BJ (cell line): ENCODE measurements around the gene ORMDL2. TPM values are rescaled to one million over a fixed set of nuclear protein-coding genes. Genes with fewer than 3 reads are reported as not detected.
"Not testable (repeated sequence)": the region's sequence is repeated elsewhere in the genome, so short reads cannot be mapped to it uniquely, and the experiment has no call there.

Experiments
- CTCF ChIA-PET: fragments of 350-600 bp; formaldehyde crosslinking; extraction: SDS; loops from one replicate; lab custom pipeline; 2021; ENCODE audit warnings: antibody characterized with exemption, inconsistent platforms; lab: Yijun Ruan, JAX
- POLR2A ChIA-PET: fragments of 300-600 bp; sonication (Branson Sonifier 250); formaldehyde crosslinking; extraction: SDS; loops from one replicate; lab custom pipeline; 2021; ENCODE audit warnings: antibody characterized with exemption; lab: Charles Lee
- DNase-seq: peaks from one replicate; pipeline ENCODE4 v3.0.0-alpha.2; 2011; ENCODE audit warnings: low read depth
- H3K27me3 ChIP-seq: 2 replicates; pipeline ENCODE4 v1.6.0; 2011; ENCODE audit warnings: low read length; ENCODE audit not compliant: control insufficient read depth, insufficient read depth
- H3K36me3 ChIP-seq: 2 replicates; pipeline ENCODE4 v1.5.1; 2011; ENCODE audit warnings: low read length; ENCODE audit not compliant: control insufficient read depth, insufficient read depth
- H3K4me3 ChIP-seq: 2 replicates; pipeline ENCODE4 v1.5.1; 2011; ENCODE audit warnings: low read depth, mild to moderate bottlenecking, control low read depth, low read length
- CTCF ChIP-seq: IDR thresholded peaks from 2 replicates; pipeline ENCODE4 v1.5.1; 2011; ENCODE audit warnings: low read depth, mild to moderate bottlenecking, control low read depth, inconsistent platforms, low read length, moderate library complexity; ENCODE audit not compliant: insufficient read depth
- polyA plus RNA-seq: library from polyadenylated mRNA; depleted of rRNA; stranded (reverse); fragments of >200 nt; gene quantifications from 2 replicates; pipeline ENCODE4 v1.2.3, GENCODE V29; 2011

ORMDL2 gene
- polyA plus RNA-seq, 1 experiment, result 47.4 TPM

DNA sequence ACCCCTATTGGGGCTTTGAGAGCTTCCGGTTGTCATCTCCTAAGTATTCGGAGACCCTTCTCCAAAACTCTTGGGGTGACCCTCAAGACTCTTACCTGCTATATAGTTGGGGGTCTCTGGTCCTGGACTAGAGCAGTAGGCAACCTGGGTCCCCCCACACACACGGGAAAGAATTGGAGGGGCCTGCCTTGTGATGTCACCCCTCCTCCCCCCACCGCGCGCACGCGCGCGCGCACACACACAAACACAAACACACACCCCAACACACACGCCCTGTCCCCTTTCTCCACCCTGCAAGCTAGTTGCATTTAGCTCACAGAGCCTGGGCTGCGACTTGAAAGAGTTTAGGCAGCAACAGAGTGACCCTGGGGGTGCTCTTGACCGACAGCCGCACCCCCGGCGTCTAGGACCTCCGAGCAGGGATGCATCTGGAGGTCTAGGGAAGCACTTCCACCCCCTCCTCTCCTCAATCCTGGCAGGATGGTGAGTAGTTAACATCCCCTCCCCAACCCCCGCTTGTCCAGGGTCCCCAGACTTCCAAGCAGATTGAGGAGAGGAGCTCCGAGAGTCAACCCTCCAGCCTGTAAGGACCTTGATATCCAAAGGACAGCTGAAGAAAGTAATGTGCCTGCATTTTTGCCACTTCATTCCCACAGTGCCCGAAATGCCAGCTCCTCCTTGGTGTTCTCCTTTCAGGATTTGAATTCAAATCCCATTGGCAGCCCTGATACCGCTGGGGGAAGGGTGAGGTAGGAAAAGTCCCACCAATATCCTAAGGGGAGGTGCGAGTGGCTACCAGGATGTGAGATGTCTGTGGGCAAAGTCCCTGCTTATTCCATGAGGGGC lies 13.0 kb downstream of the ORMDL2 start:
- H3K4me3 ChIP-seq, result peak overlapping the region; percentile 84
- POLR2A ChIA-PET, result interaction anchor here (2.3 to 2.7 kb wide), 2 partner anchors 13 to 17 kb away, joined by 16 to 30 read pairs; partner anchors contain the start of genes ORMDL2 and SARNP
- TF ChIP-seq CTCF, result no peak
- CTCF ChIA-PET, result interaction anchor here (0.8 to 3.2 kb wide), 13 partner anchors 9 to 166 kb away, joined by 3 to 30 read pairs (median 5); partner anchors contain the start of genes DGKA, MMP19 and PYM1
- DNase-seq, result no peak
- no peaks in the 10 kb centered on the region for H3K27me3 ChIP-seq
- H3K36me3 ChIP-seq, result peaks cover 9% of the 10 kb centered on the region

GRCh38 chr12:55831447-55831815 lies 13.6 kb downstream of the ORMDL2 start:
- Histone ChIP-seq H3K36me3 (peaks cover 9% of the 10 kb centered on the region), H3K4me3 (peak overlapping the region; percentile 84), H3K27me3 (no peaks in the 10 kb centered on the region)
- ChIA-PET POLR2A (interaction anchor here (2.3 to 2.7 kb wide), 2 partner anchors 14 to 16 kb away, joined by 16 to 30 read pairs; partner anchors contain the start of genes ORMDL2 and SARNP), CTCF (interaction anchor here (0.8 to 3.2 kb wide), 9 partner anchors 8 to 165 kb away, joined by 3 to 30 read pairs (median 14); partner anchors contain the start of genes DGKA, MMP19 and PYM1)
- TF ChIP-seq CTCF, result no peak
- no peak for DNase-seq

- Histone ChIP-seq H3K36me3 (peaks cover 11% of the 10 kb centered on the region), H3K27me3 (no peaks in the 10 kb centered on the region), H3K4me3 (no peak overlapping the region)
- TF ChIP-seq CTCF, result no peak
- no peak for DNase-seq
- ChIA-PET CTCF (interaction anchor here (1.2 kb wide), 1 partner anchor 95 kb away, joined by 4 read pairs; no protein-coding TSS in a partner anchor), POLR2A (no interaction called here)
Measured at GRCh38 chr12:55833056-55833455, 15.2 kb downstream of the ORMDL2 start.

DNA sequence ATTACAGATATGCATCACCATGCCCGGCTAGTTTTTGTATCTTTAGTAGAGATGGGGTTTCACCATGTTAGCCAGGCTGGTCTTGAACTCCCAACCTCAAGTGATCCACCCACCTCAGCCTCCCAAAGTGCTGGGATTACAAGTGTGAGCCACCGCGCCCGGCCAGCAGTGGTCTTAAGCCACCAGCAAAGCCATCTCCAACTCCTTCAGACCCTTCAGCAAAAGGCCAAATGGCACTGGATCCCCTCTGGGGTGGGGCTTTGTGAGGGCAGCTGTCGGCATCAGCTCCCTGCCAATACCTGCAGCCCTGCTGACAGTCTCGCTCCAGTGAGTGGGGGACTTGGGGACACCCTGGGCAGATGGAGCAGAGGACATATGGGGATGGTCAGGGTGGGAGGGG lies 16.6 kb downstream of the ORMDL2 start:
- DNase-seq, POLR2A ChIA-PET, H3K4me3 ChIP-seq, H3K27me3 ChIP-seq: not testable (repeated sequence)
- CTCF ChIA-PET, result interaction anchor here (1.1 to 1.3 kb wide), 2 partner anchors 16 to 91 kb away, joined by 3 to 4 read pairs; partner anchors contain the start of genes ORMDL2 and SARNP
- H3K36me3 ChIP-seq, result peaks cover 15% of the 10 kb centered on the region

- POLR2A ChIA-PET, result interaction anchor here (1.0 kb wide), 1 partner anchor 9 kb away, joined by 4 read pairs; no protein-coding TSS in a partner anchor
- no peak overlapping the region for H3K4me3 ChIP-seq
- CTCF ChIA-PET, result interaction anchor here (1.5 kb wide), 1 partner anchor 89 kb away, joined by 3 read pairs; the partner anchor contains the start of gene PYM1
- DNase-seq, result no peak
- no peaks in the 10 kb centered on the region for H3K27me3 ChIP-seq
- TF ChIP-seq CTCF, result no peak
- H3K36me3 ChIP-seq, result peaks cover 19% of the 10 kb centered on the region
Measured at GRCh38 chr12:55838361-55838760, 20.5 kb downstream of the ORMDL2 start.
